GM12801 (cell line): ENCODE results near the gene SPATA6L.

ENCODE experiments used
- CTCF ChIP-seq: IDR thresholded peaks from one replicate; pipeline ENCODE4 v1.5.1; 2011; ENCODE audit warnings: control low read depth; ENCODE audit not compliant: insufficient read length; ENCODE audit errors: extremely low read depth

Gene SPATA6L

GRCh38 chr9:4555236-4555635, 111.0 kb downstream of the SPATA6L start:
- no peak for TF ChIP-seq CTCF

- no peak for TF ChIP-seq CTCF
Observed at GRCh38 chr9:4553951-4554381, 112.3 kb downstream of the SPATA6L start.

GRCh38 chr9:4550777-4551484, 115.3 kb downstream of the SPATA6L start:
- TF ChIP-seq CTCF: no peak

GRCh38 chr9:4549751-4550295, 116.5 kb downstream of the SPATA6L start:
- TF ChIP-seq CTCF: no peak

- TF ChIP-seq CTCF: no peak
Observed at GRCh38 chr9:4548811-4549725, 117.2 kb downstream of the SPATA6L start.
